GM12878 (cell line): Measurements from ENCODE around the gene DAPK3. TPM values are rescaled to one million over a fixed set of nuclear protein-coding genes. Genes with fewer than 3 reads are reported as not detected.

Source experiments
- CHD2 ChIP-seq: IDR thresholded peaks from 2 replicates; pipeline ENCODE4 v1.6.1; 2011; ENCODE audit warnings: low read depth, low read length, improper control_type of control experiment, borderline replicate concordance
- CTCF ChIP-seq, 3 experiments: IDR thresholded peaks in 2 of 3; conservative IDR thresholded peaks in 1 of 3; 2 replicates each; pipeline ENCODE4 v1.5.1; 2011; ENCODE audit warnings: low read depth in 3 of 3, low read length in 3 of 3, mild to moderate bottlenecking in 3 of 3, control low read depth in 2 of 3, moderate library complexity in 2 of 3, inconsistent platforms in 1 of 3, mixed read lengths in 1 of 3; ENCODE audit not compliant: control insufficient read depth in 2 of 3, insufficient read depth in 1 of 3; ENCODE audit errors: extremely low read depth in 1 of 3
- DPF2 ChIP-seq: fragments of 450-650 bp; IDR thresholded peaks from 2 replicates; pipeline ENCODE4 v1.6.1; 2017; ENCODE audit warnings: mild to moderate bottlenecking
- E2F8 ChIP-seq: fragments of 450-650 bp; IDR thresholded peaks from 2 replicates; pipeline ENCODE4 v1.6.1; 2018; ENCODE audit warnings: mild to moderate bottlenecking, low read depth, moderate library complexity; ENCODE audit not compliant: partially characterized antibody
- FOS ChIP-seq: IDR thresholded peaks from 3 replicates; pipeline ENCODE4 v1.6.1; 2011; ENCODE audit warnings: borderline replicate concordance; ENCODE audit not compliant: insufficient read length; ENCODE audit errors: extremely low read depth
- FOXM1 ChIP-seq: IDR thresholded peaks from 2 replicates; pipeline ENCODE4 v1.6.1; 2012; ENCODE audit warnings: low read depth, mild to moderate bottlenecking, inconsistent platforms, low read length, moderate library complexity
- IKZF2 ChIP-seq, 2 experiments: fragments of 450-650 bp; IDR thresholded peaks; 2 replicates each; pipeline ENCODE4 v1.6.1; 2017; ENCODE audit warnings: mild to moderate bottlenecking in 2 of 2, moderate library complexity in 2 of 2
- MTA2 ChIP-seq: fragments of 450-650 bp; IDR thresholded peaks from 2 replicates; pipeline ENCODE4 v1.6.1; 2016; ENCODE audit warnings: low read depth, mild to moderate bottlenecking, moderate library complexity
- NFXL1 ChIP-seq: fragments of 450-650 bp; IDR thresholded peaks from 2 replicates; pipeline ENCODE4 v1.6.1; 2017; ENCODE audit warnings: antibody characterized with exemption, mild to moderate bottlenecking, borderline replicate concordance
- NFYB ChIP-seq: IDR thresholded peaks from 2 replicates; pipeline ENCODE4 v1.6.1; 2011; ENCODE audit warnings: low read depth, mild to moderate bottlenecking, low read length, improper control_type of control experiment, moderate library complexity; ENCODE audit not compliant: insufficient read depth
- NR2C1 ChIP-seq: fragments of 450-650 bp; IDR thresholded peaks from 2 replicates; pipeline ENCODE4 v1.6.1; 2017; ENCODE audit warnings: antibody characterized with exemption, mild to moderate bottlenecking, moderate library complexity
- PAX5 ChIP-seq: IDR thresholded peaks from 2 replicates; pipeline ENCODE4 v1.6.1; 2011; ENCODE audit warnings: low read depth, low read length, borderline replicate concordance
- RUNX3 ChIP-seq: IDR thresholded peaks from 2 replicates; pipeline ENCODE4 v1.6.1; 2012; ENCODE audit warnings: low read length, inconsistent platforms
- SREBF1 ChIP-seq: IDR thresholded peaks from 2 replicates; pipeline ENCODE4 v1.6.1; 2012; ENCODE audit warnings: mild to moderate bottlenecking, low read length
- SUZ12 ChIP-seq: fragments of 200-600 bp; sonication (generic); IDR thresholded peaks from one replicate; pipeline ENCODE4 v1.6.1; 2018; ENCODE audit warnings: antibody characterized with exemption, mild to moderate bottlenecking; ENCODE audit not compliant: unreplicated experiment
- TCF7 ChIP-seq: IDR thresholded peaks from 2 replicates; pipeline ENCODE4 v1.6.1; 2014; ENCODE audit warnings: antibody characterized with exemption, borderline replicate concordance
- USF1 ChIP-seq: IDR thresholded peaks from 2 replicates; pipeline ENCODE4 v1.6.1; 2011; ENCODE audit warnings: borderline replicate concordance, low read depth, mild to moderate bottlenecking, moderate library complexity, mixed read lengths, low read length; ENCODE audit not compliant: insufficient read depth; ENCODE audit errors: extremely low read length
- ZNF217 ChIP-seq: fragments of 450-650 bp; IDR thresholded peaks from 2 replicates; pipeline ENCODE4 v1.6.1; 2017; ENCODE audit warnings: antibody characterized with exemption, mild to moderate bottlenecking
- ZNF274 ChIP-seq: IDR thresholded peaks from one replicate; pipeline ENCODE4 v1.8.0; 2011; ENCODE audit not compliant: insufficient read length, insufficient read depth
- ZNF592 ChIP-seq: fragments of 450-650 bp; IDR thresholded peaks from 2 replicates; pipeline ENCODE4 v1.6.1; 2017; ENCODE audit warnings: mild to moderate bottlenecking, moderate library complexity
- ZSCAN29 ChIP-seq: fragments of 450-650 bp; IDR thresholded peaks from 2 replicates; pipeline ENCODE4 v1.6.1; 2017; ENCODE audit warnings: mild to moderate bottlenecking, moderate library complexity
- polyA plus RNA-seq, 11 experiments: library from polyadenylated mRNA; depleted of rRNA in 4 of 11; unstranded in 6 of 11; stranded (reverse) in 5 of 11; fragments of >200 nt; fragmentation: Nextera tagmentation in 4 of 11; fragmentation: Illumina TruSeq in 1 of 11; extraction: Ambion mirVana in 4 of 11; extraction: Trizol in 1 of 11; gene quantifications; 1 replicate in 1 of 11; 2 replicates in 10 of 11; pipeline versions ENCODE4 v1.2.1 to v1.2.3, GENCODE V29; 2011 to 2016; ENCODE audit warnings: inconsistent platforms in 2 of 11, missing spikeins in 2 of 11, low read depth in 1 of 11
- total RNA-seq, 4 experiments: library from RNA; depleted of rRNA in 3 of 4; stranded (reverse); fragments of >200 nt in 3 of 4; fragmentation: Illumina TruSeq in 1 of 4; extraction: Trizol in 1 of 4; gene quantifications; 2 replicates each; pipeline versions ENCODE4 v1.2.1 to v1.2.3, GENCODE V29; 2013 to 2021

The DAPK3 gene
- total and polyA plus RNA-seq, 10 of the 15 experiments (the other 5 are each of a cell fraction or from before 2014, with no cell fraction given): 0.13 to 46.4 (median 24.8) TPM

GRCh38 chr19:3986260-3987041 lies 15.6 kb upstream of the DAPK3 start (continued):
- TF ChIP-seq ZNF592 (no peak), CTCF (IDR thresholded peaks at IDR 0.05 in 2 of 3, conservative IDR thresholded peaks at IDR 0.05 in 1 of 3; ENCODE audit: control insufficient read depth in 2 of 3, extremely low read depth in 1 of 3, insufficient read depth in 1 of 3, low read depth in 3 of 3, low read length in 3 of 3) (peak; percentile 45 to 85 (median 69); a peak in 5 of 6 replicates), NR2C1 (no peak), FOXM1 (peak; percentile 39; the same call in 1 of the 2 replicates), TCF7 (no peak), MTA2 (no peak), PAX5 (no peak), FOS (no peak), ZNF217 (peak; percentile 78; the same call in 1 of the 2 replicates), ZNF274 (no peak), NFXL1 (no peak), CHD2 (no peak), USF1 (no peak), ZSCAN29 (no peak), SREBF1 (no peak), E2F8 (no peak), IKZF2 (IDR thresholded peaks at IDR 0.05) (peak; percentile 40 to 59; a peak in 3 of 4 replicates), NFYB (no peak), RUNX3 (peak; percentile 32; the same call in 1 of the 2 replicates), DPF2 (peak; percentile 91), SUZ12 (no peak)
